Neuronal stem cell (in vitro differentiated cells): ENCODE measurements around the gene SYAP1.

Source experiments
- DNase-seq: peaks from one replicate; pipeline ENCODE4 v3.0.0-alpha.2; 2013; ENCODE audit warnings: low spot score
- H2AFZ ChIP-seq: one replicate; pipeline ENCODE4 v1.6.1; 2013; ENCODE audit warnings: mild to moderate bottlenecking, low read length, inconsistent platforms
- H2AK5ac ChIP-seq: 2 replicates; pipeline ENCODE4 v1.6.1; 2013; ENCODE audit warnings: low read depth, mild to moderate bottlenecking, inconsistent platforms, low read length, moderate library complexity, mixed read lengths
- H2BK120ac ChIP-seq: 2 replicates; pipeline ENCODE4 v1.6.1; 2013; ENCODE audit warnings: low read depth, mild to moderate bottlenecking, inconsistent platforms, low read length, moderate library complexity, mixed read lengths
- H2BK12ac ChIP-seq: one replicate; pipeline ENCODE4 v1.6.1; 2013; ENCODE audit warnings: low read length, inconsistent platforms
- H2BK15ac ChIP-seq: 2 replicates; pipeline ENCODE4 v1.6.1; 2013; ENCODE audit warnings: mild to moderate bottlenecking, low read length, inconsistent platforms, mixed read lengths
- H2BK5ac ChIP-seq: one replicate; pipeline ENCODE4 v1.6.1; 2013; ENCODE audit warnings: inconsistent platforms, mild to moderate bottlenecking, low read length, moderate library complexity
- H3K14ac ChIP-seq: one replicate; pipeline ENCODE4 v1.6.1; 2013; ENCODE audit warnings: low read length, inconsistent platforms
- H3K18ac ChIP-seq: 2 replicates; pipeline ENCODE4 v1.6.1; 2013; ENCODE audit warnings: low read length, inconsistent platforms
- H3K23ac ChIP-seq: 2 replicates; pipeline ENCODE4 v1.6.1; 2013; ENCODE audit warnings: low read depth, mild to moderate bottlenecking, mixed read lengths, low read length, inconsistent platforms; ENCODE audit not compliant: poor library complexity
- H3K27ac ChIP-seq: replicated peaks from 3 replicates; pipeline ENCODE4 v1.5.1; 2013; ENCODE audit warnings: low read length, inconsistent platforms
- H3K27me3 ChIP-seq, 3 experiments: 2 replicates each; pipeline ENCODE4 v1.6.1; 2013; ENCODE audit warnings: low read length in 3 of 3, mild to moderate bottlenecking in 2 of 3, inconsistent platforms in 1 of 3, low read depth in 1 of 3, mixed read lengths in 1 of 3, moderate library complexity in 1 of 3; ENCODE audit not compliant: control insufficient read depth in 3 of 3, insufficient read depth in 3 of 3
- H3K36me3 ChIP-seq, 2 donors: replicated peaks in 1 of 2; 2 replicates each; pipeline ENCODE4 v1.6.1; 2013; ENCODE audit warnings: low read length in 2 of 2; ENCODE audit not compliant: control insufficient read depth in 2 of 2, insufficient read depth in 2 of 2
- H3K4ac ChIP-seq: 2 replicates; pipeline ENCODE4 v1.6.1; 2013; ENCODE audit warnings: inconsistent platforms, mild to moderate bottlenecking, low read length, moderate library complexity
- H3K4me1 ChIP-seq, 2 donors: 1 replicate in 1 of 2; 2 replicates in 1 of 2; pipeline ENCODE4 v1.6.1; 2013; ENCODE audit warnings: low read length in 2 of 2, low read depth in 1 of 2; ENCODE audit not compliant: control insufficient read depth in 2 of 2, insufficient read depth in 1 of 2
- H3K4me2 ChIP-seq: one replicate; pipeline ENCODE4 v1.6.1; 2013; ENCODE audit warnings: mild to moderate bottlenecking, low read length, inconsistent platforms; ENCODE audit not compliant: insufficient read depth, poor library complexity, severe bottlenecking
- H3K4me3 ChIP-seq, 2 donors: 2 replicates each; pipeline ENCODE4 v1.5.1; 2013; ENCODE audit warnings: low read length in 2 of 2, mild to moderate bottlenecking in 2 of 2, inconsistent platforms in 1 of 2, moderate library complexity in 1 of 2
- H3K79me1 ChIP-seq: one replicate; pipeline ENCODE4 v1.6.1; 2013; ENCODE audit warnings: low read depth, mild to moderate bottlenecking, inconsistent platforms, low read length, moderate library complexity
- H3K9ac ChIP-seq: one replicate; pipeline ENCODE4 v1.6.1; 2013; ENCODE audit warnings: mild to moderate bottlenecking, low read depth, low read length, inconsistent platforms; ENCODE audit not compliant: poor library complexity
- H3K9me3 ChIP-seq, 2 donors: replicated peaks in 1 of 2; 2 replicates each; pipeline versions ENCODE3 to v1.6.1; 2013; ENCODE audit warnings: low read length in 2 of 2, mild to moderate bottlenecking in 2 of 2, inconsistent platforms in 1 of 2, low read depth in 1 of 2, mixed read lengths in 1 of 2, moderate library complexity in 1 of 2; ENCODE audit not compliant: control insufficient read depth in 2 of 2, insufficient read depth in 1 of 2
- H4K8ac ChIP-seq: one replicate; pipeline ENCODE4 v1.6.1; 2013; ENCODE audit warnings: low read depth, mild to moderate bottlenecking, inconsistent platforms, low read length, moderate library complexity
- H4K91ac ChIP-seq: one replicate; pipeline ENCODE4 v1.6.1; 2013; ENCODE audit warnings: low read length, low read depth, mild to moderate bottlenecking, inconsistent platforms; ENCODE audit not compliant: poor library complexity
- WGBS, 2 donors: extraction: QIAGEN DNeasy Blood & Tissue Kit; methylation state at CpG; one replicate each; pipeline ENCODE4 v1.1.7; 2013; ENCODE audit warnings: missing lambda C conversion rate in 2 of 2, mixed read lengths in 1 of 2; ENCODE audit not compliant: insufficient read length in 2 of 2, insufficient replicate concordance in 1 of 2; ENCODE audit errors: extremely low coverage in 2 of 2; 5-methylcytosine and 5-hydroxymethylcytosine counted together

SYAP1 gene

GRCh38 chrX:16765594-16765993, 46.2 kb downstream of the SYAP1 start:
- Histone ChIP-seq H2BK5ac (no peak overlapping the region), H3K79me1 (no peaks in the 10 kb centered on the region), H3K23ac (no peak overlapping the region), H2AK5ac (no peak overlapping the region), H2AFZ (no peak overlapping the region), H3K4ac (no peak overlapping the region), H3K4me2 (no peak overlapping the region), H4K8ac (no peak overlapping the region), H3K9me3 (no peaks in the 10 kb centered on the region), H2BK120ac (no peak overlapping the region), H3K9ac (no peak overlapping the region), H3K18ac (no peak overlapping the region), H4K91ac (no peak overlapping the region), H3K36me3 (peaks cover 0 to 16% of the 10 kb centered on the region in 2 donors), H3K27me3 (no peaks in the 10 kb centered on the region), H3K27ac (no peak overlapping the region), H3K4me3 (no peak overlapping the region), H3K4me1 (no peaks in the 10 kb centered on the region), H2BK12ac (no peak overlapping the region), H2BK15ac (no peak overlapping the region), H3K14ac (no peak overlapping the region)
- WGBS, 2 donors, result no CpG with 5 or more reads among the region's 2 CpGs
- no peak for DNase-seq

DNA sequence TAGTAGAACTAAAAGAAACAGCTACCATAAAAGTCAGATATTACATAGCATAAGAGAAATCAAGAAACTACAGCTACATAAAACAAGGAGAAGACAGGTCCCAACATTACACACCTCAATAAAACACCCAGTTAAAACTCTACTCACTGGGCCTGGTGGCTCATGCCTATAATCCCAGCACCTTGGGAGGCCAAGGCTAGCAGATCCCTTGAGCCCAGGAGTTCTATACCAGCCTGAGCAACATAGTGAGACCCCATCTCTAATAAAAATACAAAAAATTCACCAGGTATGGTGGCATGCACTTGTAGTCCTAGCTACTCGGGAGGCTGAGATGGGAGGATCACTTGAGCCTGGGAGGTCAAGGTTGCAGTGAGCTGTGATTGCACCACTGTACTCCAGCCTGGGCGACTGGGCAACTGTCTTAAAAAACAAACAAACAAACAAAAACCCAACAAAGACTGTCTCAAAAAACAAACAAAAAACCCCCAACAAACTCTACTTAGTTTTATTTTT, 51.6 kb downstream of the SYAP1 start:
- no peak overlapping the region for H3K4me3 ChIP-seq
- no peak overlapping the region for H3K9ac ChIP-seq
- no peak overlapping the region for H2AFZ ChIP-seq
- H3K36me3 ChIP-seq, result no peaks in the 10 kb centered on the region
- H3K79me1 ChIP-seq, result no peaks in the 10 kb centered on the region
- H2BK15ac ChIP-seq, result no peak overlapping the region
- no peak overlapping the region for H3K27ac ChIP-seq
- H3K14ac ChIP-seq, result no peak overlapping the region
- no peak overlapping the region for H2BK12ac ChIP-seq
- H3K18ac ChIP-seq, result no peak overlapping the region
- no peaks in the 10 kb centered on the region for H3K9me3 ChIP-seq
- no CpG with 5 or more reads among the region's 2 CpGs for WGBS, 2 donors
- no peak overlapping the region for H3K23ac ChIP-seq
- H2BK120ac ChIP-seq, result no peak overlapping the region
- H4K91ac ChIP-seq, result no peak overlapping the region
- no peaks in the 10 kb centered on the region for H3K27me3 ChIP-seq
- H4K8ac ChIP-seq, result no peak overlapping the region
- H3K4ac ChIP-seq, result no peak overlapping the region
- no peak overlapping the region for H2BK5ac ChIP-seq
- peaks cover 0 to 2% of the 10 kb centered on the region in 2 donors for H3K4me1 ChIP-seq
- no peak overlapping the region for H2AK5ac ChIP-seq
- no peak overlapping the region for H3K4me2 ChIP-seq
- DNase-seq, result no peak

DNA sequence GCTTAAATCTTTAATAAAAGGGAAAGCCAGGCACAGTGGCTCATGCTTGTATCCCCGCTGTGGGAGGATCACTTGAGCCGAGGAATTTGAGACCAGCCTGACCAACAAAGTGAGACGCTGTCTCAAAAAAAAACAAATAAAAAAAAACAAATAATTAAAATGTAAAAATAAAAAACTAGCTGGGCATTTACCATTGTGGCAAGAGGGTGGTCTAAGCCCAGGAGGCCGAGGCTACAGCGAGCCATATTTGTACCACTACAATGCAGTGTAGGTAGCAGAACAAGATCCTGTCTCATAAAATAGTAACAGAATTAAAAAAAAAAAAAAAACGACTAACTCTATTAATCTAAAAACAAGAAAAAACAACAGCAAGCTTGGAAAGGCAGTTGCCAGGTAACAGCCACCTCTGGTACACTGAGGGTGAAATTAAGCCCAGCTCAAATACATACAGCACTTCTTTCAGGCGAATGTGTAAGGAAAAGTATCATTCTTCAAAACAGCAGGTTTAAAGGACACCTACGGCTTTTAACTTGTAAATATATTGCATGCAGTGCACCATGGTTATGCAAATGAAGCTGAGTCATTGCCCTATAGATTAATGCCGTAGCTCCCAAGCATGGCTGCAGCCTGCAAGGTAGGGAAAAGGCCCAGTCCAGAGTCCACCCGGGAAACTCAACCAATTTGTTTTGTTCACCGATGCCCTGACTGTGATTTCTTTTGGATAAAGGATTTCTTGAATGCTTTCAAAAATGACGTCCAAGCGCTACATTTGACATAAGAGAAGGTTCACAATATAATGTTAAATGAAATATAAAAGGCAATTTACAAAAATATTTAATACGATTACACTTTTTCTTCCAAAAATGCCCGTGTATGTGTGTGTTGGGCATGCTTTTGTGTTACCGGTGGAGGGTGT, 52.3 kb downstream of the SYAP1 start:
- Histone ChIP-seq H3K79me1 (no peaks in the 10 kb centered on the region), H3K9me3 (no peaks in the 10 kb centered on the region), H3K18ac (no peak overlapping the region), H2BK120ac (no peak overlapping the region), H2AK5ac (no peak overlapping the region), H2BK12ac (no peak overlapping the region), H4K8ac (no peak overlapping the region), H2BK5ac (no peak overlapping the region), H3K36me3 (no peaks in the 10 kb centered on the region), H3K27ac (peak overlapping the region; percentile 39), H2BK15ac (no peak overlapping the region), H3K4ac (no peak overlapping the region), H3K4me3 (no peak overlapping the region), H3K27me3 (no peaks in the 10 kb centered on the region), H2AFZ (peak overlapping the region; percentile 65), H4K91ac (no peak overlapping the region), H3K9ac (no peak overlapping the region), H3K14ac (no peak overlapping the region), H3K4me2 (no peak overlapping the region), H3K4me1 (peaks cover 0 to 2% of the 10 kb centered on the region in 2 donors), H3K23ac (no peak overlapping the region)
- no CpG with 5 or more reads among the region's 16 CpGs for WGBS, 2 donors
- DNase-seq, result peak; percentile 21

GRCh38 chrX:16772460-16772859, 53.0 kb downstream of the SYAP1 start:
- Histone ChIP-seq H3K79me1 (no peaks in the 10 kb centered on the region), H3K36me3 (no peaks in the 10 kb centered on the region), H2BK120ac (no peak overlapping the region), H3K18ac (no peak overlapping the region), H4K8ac (no peak overlapping the region), H4K91ac (no peak overlapping the region), H3K27ac (peak overlapping the region; percentile 39), H3K4ac (no peak overlapping the region), H3K4me1 (peaks cover 0 to 2% of the 10 kb centered on the region in 2 donors), H3K4me3 (no peak overlapping the region), H3K9me3 (no peaks in the 10 kb centered on the region), H2AK5ac (no peak overlapping the region), H2BK5ac (no peak overlapping the region), H3K27me3 (no peaks in the 10 kb centered on the region), H2AFZ (peak overlapping the region; percentile 65), H3K23ac (no peak overlapping the region), H2BK15ac (no peak overlapping the region), H3K14ac (no peak overlapping the region), H2BK12ac (no peak overlapping the region), H3K4me2 (no peak overlapping the region), H3K9ac (no peak overlapping the region)
- WGBS, 2 donors, result no CpG with 5 or more reads among the region's 6 CpGs
- no peak for DNase-seq
